ENCODE measurements around the gene KCNH2. TPM values are rescaled to one million over a fixed set of nuclear protein-coding genes. Genes with fewer than 3 reads are reported as not detected.

Gene KCNH2
- total and polyA plus RNA-seq, 8 donors, result 1.4 to 27.9 (median 3.9) TPM

DNA sequence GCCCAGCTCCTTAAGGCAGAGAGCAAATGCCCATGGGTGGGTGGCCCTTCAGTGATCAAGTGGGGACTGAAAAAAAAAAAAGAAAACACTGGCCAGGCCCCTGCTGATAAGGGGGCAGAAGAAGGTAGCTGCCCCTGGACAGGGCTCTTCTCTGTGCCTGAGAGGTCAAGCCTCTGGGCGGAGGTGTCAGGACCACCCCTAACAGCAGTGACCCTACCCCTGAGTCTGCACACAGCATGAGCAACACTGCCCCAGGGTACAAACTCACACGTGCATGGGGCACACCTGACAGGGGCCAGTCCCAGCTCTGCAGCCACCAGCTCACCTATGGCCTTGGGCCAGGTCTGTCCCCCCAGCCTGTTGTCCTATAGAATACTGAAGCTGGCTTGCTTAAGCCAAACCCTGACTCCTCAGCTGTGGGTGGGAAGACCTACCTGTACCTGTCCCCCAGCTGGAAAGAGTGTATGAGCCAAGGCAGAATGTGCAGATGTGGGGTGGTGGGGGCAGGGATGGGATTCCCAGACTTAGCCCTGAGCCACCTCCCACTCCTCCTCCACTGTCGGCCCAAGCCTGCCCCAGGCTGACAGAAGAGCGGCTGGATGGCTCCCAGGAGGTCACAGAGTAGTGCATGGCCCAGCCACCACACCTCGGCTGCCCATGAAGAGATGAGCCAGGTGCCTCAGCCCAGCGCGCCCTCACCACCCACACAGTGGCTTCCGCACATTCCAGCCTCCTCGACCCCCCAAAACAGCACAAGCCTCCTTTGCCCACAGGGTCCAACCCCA is 23.7 kb downstream of the KCNH2 start:
- Histone ChIP-seq H3K4me1 (no peaks in the 10 kb centered on the region), H3K36me3 (no peaks in the 10 kb centered on the region), H3K4me3 (no peak overlapping the region), H3K27me3 (no peaks in the 10 kb centered on the region), H3K27ac (no peak overlapping the region), H3K9me3 (no peaks in the 10 kb centered on the region)
- DNase-seq, result peak in 2 of 6 donors; percentile 1 to 58
- WGBS, 2 donors, result 80 to 81% methylated on average over 9 of the region's 9 CpGs
- no peak for TF ChIP-seq CTCF (IDR thresholded peaks at IDR 0.05)
- FAIRE-seq, result no peak
- intact Hi-C loops (cut with DNase I), result no loop called here
- no peak for ATAC-seq

GRCh38 chr7:150953061-150953997 is 24.8 kb downstream of the KCNH2 start:
- H3K36me3 ChIP-seq, result no peaks in the 10 kb centered on the region
- no peaks in the 10 kb centered on the region for H3K4me1 ChIP-seq
- no peaks in the 10 kb centered on the region for H3K9me3 ChIP-seq
- no peak for FAIRE-seq
- intact Hi-C loops (cut with DNase I), result no loop called here
- no peak overlapping the region for H3K4me3 ChIP-seq
- peak in 3 of 6 donors; percentile 4 to 52 (median 51) for DNase-seq
- no peak overlapping the region for H3K27ac ChIP-seq
- 82 to 90% methylated on average over 17 of the region's 17 CpGs for WGBS, 2 donors
- no peak for TF ChIP-seq CTCF (IDR thresholded peaks at IDR 0.05)
- H3K27me3 ChIP-seq, result no peaks in the 10 kb centered on the region
- no peak for ATAC-seq

DNA sequence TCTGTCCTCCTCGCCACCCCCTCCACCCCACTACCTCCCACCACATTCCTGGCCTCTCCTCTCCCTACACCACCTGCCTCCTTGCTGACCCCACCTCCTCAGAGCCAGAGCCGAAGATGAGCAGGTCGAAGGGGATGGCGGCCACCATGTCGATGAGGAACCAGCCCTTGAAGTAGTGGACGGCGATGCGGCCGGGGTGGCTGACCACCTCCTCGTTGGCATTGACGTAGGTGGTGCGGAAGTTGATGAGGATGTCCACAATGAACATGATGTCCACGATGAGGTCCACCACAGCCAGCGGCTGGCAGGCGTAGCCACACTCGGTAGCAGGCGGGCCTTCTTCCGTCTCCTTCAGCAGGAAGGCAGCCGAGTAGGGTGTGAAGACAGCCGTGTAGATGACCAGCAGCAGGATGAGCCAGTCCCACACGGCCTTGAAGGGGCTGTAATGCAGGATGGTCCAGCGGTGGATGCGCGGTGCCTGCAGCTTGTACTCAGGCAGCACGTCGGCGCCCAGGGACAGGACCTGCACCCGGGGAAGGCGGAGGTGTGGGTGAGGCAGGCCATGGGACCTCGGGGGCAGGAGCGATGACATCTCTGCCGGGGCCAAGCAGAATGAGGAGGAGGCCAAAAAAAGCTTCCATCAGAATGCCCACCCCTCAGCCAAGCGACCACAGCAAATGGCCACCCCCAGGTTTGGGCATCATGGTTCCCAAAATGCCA is 25.6 kb downstream of the KCNH2 start:
- FAIRE-seq (no peak), DNase-seq (peak in 3 of 6 donors; percentile 9 to 65 (median 51)), ATAC-seq (no peak)
- H3K36me3 ChIP-seq, result no peaks in the 10 kb centered on the region
- no peak overlapping the region for H3K4me3 ChIP-seq
- no peaks in the 10 kb centered on the region for H3K9me3 ChIP-seq
- no peaks in the 10 kb centered on the region for H3K27me3 ChIP-seq
- no peak for TF ChIP-seq CTCF (IDR thresholded peaks at IDR 0.05)
- intact Hi-C loops (cut with DNase I), result no loop called here
- no peaks in the 10 kb centered on the region for H3K4me1 ChIP-seq
- no peak overlapping the region for H3K27ac ChIP-seq
- 83 to 89% methylated on average over 33 of the region's 33 CpGs for WGBS, 2 donors

DNA sequence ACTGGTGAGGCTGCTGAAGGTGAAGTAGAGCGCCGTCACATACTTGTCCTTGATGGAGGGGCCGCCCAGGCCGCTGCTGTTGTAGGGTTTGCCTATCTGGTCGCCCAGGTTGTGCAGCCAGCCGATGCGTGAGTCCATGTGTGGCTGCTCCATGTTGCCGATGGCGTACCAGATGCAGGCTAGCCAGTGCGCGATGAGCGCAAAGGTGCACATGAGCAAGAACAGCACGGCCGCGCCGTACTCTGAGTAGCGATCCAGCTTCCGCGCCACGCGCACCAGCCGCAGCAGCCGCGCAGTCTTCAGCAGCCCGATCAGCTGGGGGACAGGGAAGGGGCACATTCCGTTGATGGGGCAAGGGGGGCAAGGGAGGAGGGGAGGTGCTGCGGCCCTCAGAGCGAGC is 26.6 kb downstream of the KCNH2 start:
- no peak for TF ChIP-seq CTCF (IDR thresholded peaks at IDR 0.05)
- no peaks in the 10 kb centered on the region for H3K4me1 ChIP-seq
- 94% methylated on average over 28 of the region's 28 CpGs for WGBS, 2 donors
- no peaks in the 10 kb centered on the region for H3K27me3 ChIP-seq
- no peak overlapping the region for H3K4me3 ChIP-seq
- H3K27ac ChIP-seq, result no peak overlapping the region
- FAIRE-seq, result no peak
- peak in 3 of 6 donors; percentile 12 to 47 (median 39) for DNase-seq
- intact Hi-C loops (cut with DNase I), result no loop called here
- H3K36me3 ChIP-seq, result no peaks in the 10 kb centered on the region
- no peak for ATAC-seq
- no peaks in the 10 kb centered on the region for H3K9me3 ChIP-seq

All from pancreas (tissue), 10 donors.